Stimulated activated naive CD8-positive, alpha-beta T cell treated with anti-CD3 and anti-CD28 coated beads, Interleukin-15, amount 100 ng/mL, for 72 hours (primary cell): ENCODE results near the gene CST6.

Experiments
- ATAC-seq: fragments of 150-1000 bp; cut with Tn5 transposase; 2 replicates; pipeline ENCODE4 v1.10.0; 2021; ENCODE audit warnings: mild to moderate bottlenecking, moderate library complexity
- DNase-seq, 2 donors: peaks; one replicate each; pipeline ENCODE4 v3.0.0; 2021 to 2022
- H3K27ac Mint-ChIP-seq, 2 donors: one replicate each; pipeline ENCODE4 v1.8.0; 2022; ENCODE audit warnings: mild to moderate bottlenecking in 2 of 2, mixed read lengths in 2 of 2, moderate library complexity in 2 of 2
- H3K27me3 Mint-ChIP-seq: one replicate; pipeline ENCODE4 v1.8.0; 2022; ENCODE audit warnings: mixed read lengths
- H3K4me1 Mint-ChIP-seq: one replicate; pipeline ENCODE4 v1.8.0; 2022; ENCODE audit warnings: mild to moderate bottlenecking, mixed read lengths
- H3K4me3 Mint-ChIP-seq, 2 donors: one replicate each; pipeline ENCODE4 v1.8.0; 2022; ENCODE audit warnings: mild to moderate bottlenecking in 2 of 2, mixed read lengths in 2 of 2, moderate library complexity in 1 of 2
- H3K9me3 Mint-ChIP-seq, 2 donors: one replicate each; pipeline ENCODE4 v1.8.0; 2022; ENCODE audit warnings: mixed read lengths in 2 of 2

The CST6 gene

GRCh38 chr11:66047541-66048365, 35.9 kb downstream of the CST6 start:
- no peak for DNase-seq
- no peak overlapping the region for H3K27ac Mint-ChIP-seq
- no peak for ATAC-seq
- no peak overlapping the region for H3K4me3 Mint-ChIP-seq
- peaks cover 29% of the 10 kb centered on the region for H3K27me3 Mint-ChIP-seq
- H3K9me3 Mint-ChIP-seq, result no peaks in the 10 kb centered on the region
- peaks cover 54% of the 10 kb centered on the region for H3K4me1 Mint-ChIP-seq

GRCh38 chr11:66048547-66049323, 36.9 kb downstream of the CST6 start, which contains the start of gene GAL3ST3:
Gene GAL3ST3, minus strand, starts transcription at chr11:66049161. Its CDS starts 3,746 bp downstream, at chr11:66045415.
- ATAC-seq, result no peak
- DNase-seq, result no peak
- Mint-ChIP-seq H3K4me3 (peak within 1 kb of the TSS; percentile 60 to 61), H3K4me1 (peaks cover 64% of the 10 kb centered on the region), H3K27me3 (peaks cover 29% of the 10 kb centered on the region), H3K27ac (peak within 1 kb of the TSS in 1 of 2 donors; percentile 91), H3K9me3 (no peaks in the 10 kb centered on the region)

DNA sequence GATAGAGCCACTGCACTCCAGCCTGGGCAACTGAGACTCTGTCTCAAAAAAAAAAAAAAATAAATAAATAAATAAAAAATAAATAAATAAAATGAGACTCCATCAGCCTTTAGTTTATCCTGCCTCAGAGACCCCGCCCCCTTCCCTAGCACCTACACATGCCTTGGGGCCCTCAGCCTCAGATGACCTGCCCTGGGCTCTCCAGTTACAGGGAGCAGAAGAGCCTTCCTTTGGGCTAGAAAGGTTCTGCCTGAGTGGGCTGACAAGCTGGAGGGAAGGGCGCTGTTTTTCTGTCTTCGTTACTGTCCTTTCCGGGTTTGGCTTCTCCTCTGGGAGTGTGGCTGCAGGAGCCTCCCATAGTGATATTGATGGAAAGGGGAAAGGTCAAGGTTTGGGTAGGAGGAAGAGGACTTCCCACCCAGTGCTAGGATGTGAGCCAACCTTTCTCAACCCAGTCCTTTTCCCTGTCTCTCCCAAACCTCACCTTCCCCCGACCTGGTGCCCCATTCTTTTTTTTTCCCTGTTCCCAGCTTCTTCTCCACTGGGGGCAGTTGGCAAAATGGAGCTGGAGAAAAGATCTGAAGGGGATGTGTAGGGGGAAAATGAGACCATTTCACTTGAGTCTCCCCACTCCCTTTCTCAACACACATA, 38.9 kb downstream of the CST6 start:
- Mint-ChIP-seq H3K27me3 (peaks cover 29% of the 10 kb centered on the region), H3K27ac (peak overlapping the region in 1 of 2 donors; percentile 51), H3K9me3 (no peaks in the 10 kb centered on the region), H3K4me1 (peaks cover 56% of the 10 kb centered on the region), H3K4me3 (peak overlapping the region; percentile 99 to 100)
- ATAC-seq (no peak), DNase-seq (no peak)

- DNase-seq (no peak), ATAC-seq (no peak)
- H3K4me1 Mint-ChIP-seq, result peaks cover 54% of the 10 kb centered on the region
- no peaks in the 10 kb centered on the region for H3K9me3 Mint-ChIP-seq
- H3K27me3 Mint-ChIP-seq, result peaks cover 29% of the 10 kb centered on the region
- H3K4me3 Mint-ChIP-seq, result peak overlapping the region; percentile 99 to 100
- peak overlapping the region; percentile 51 to 75 for H3K27ac Mint-ChIP-seq
Observed at GRCh38 chr11:66051371-66051765, 39.6 kb downstream of the CST6 start.

- Mint-ChIP-seq H3K4me1 (peaks cover 54% of the 10 kb centered on the region), H3K27ac (peak within 1 kb of the TSS; percentile 98 to 100), H3K9me3 (no peaks in the 10 kb centered on the region), H3K4me3 (peak within 1 kb of the TSS; percentile 99 to 100), H3K27me3 (peaks cover 23% of the 10 kb centered on the region)
- ATAC-seq (peak; percentile 99), DNase-seq (peak; percentile 97 to 99)
Observed at GRCh38 chr11:66051766-66052663, 40.2 kb downstream of the CST6 start, which contains the start of gene SF3B2. Gene SF3B2, plus strand, starts transcription at chr11:66052364. Its CDS starts 21 bp downstream, at chr11:66052385.

DNA sequence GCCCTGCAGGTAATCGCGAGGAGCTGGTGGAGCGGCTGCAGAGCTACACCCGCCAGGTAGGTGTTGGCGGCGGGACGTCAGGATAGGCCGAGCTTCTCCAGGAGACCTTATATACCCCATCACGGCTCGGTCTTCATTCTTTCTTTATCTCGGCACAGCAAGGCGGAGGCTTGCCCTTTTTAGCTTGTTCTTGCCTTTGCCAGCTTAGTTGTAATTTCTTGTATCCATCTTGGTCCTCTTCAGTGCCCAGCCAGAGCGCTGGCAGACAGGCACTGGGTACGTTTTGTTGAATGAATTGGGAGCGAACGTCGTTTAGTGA, 40.8 kb downstream of the CST6 start:
- DNase-seq, result no peak
- peaks cover 59% of the 10 kb centered on the region for H3K4me1 Mint-ChIP-seq
- no peak for ATAC-seq
- H3K9me3 Mint-ChIP-seq, result no peaks in the 10 kb centered on the region
- peak overlapping the region; percentile 99 to 100 for H3K4me3 Mint-ChIP-seq
- peak overlapping the region; percentile 98 to 100 for H3K27ac Mint-ChIP-seq
- peaks cover 22% of the 10 kb centered on the region for H3K27me3 Mint-ChIP-seq

GRCh38 chr11:66055021-66055420, 43.2 kb downstream of the CST6 start:
- Mint-ChIP-seq H3K4me1 (peaks cover 61% of the 10 kb centered on the region), H3K27me3 (no peaks in the 10 kb centered on the region), H3K9me3 (no peaks in the 10 kb centered on the region), H3K4me3 (no peak overlapping the region), H3K27ac (no peak overlapping the region)
- DNase-seq, result no peak
- ATAC-seq, result no peak

DNA sequence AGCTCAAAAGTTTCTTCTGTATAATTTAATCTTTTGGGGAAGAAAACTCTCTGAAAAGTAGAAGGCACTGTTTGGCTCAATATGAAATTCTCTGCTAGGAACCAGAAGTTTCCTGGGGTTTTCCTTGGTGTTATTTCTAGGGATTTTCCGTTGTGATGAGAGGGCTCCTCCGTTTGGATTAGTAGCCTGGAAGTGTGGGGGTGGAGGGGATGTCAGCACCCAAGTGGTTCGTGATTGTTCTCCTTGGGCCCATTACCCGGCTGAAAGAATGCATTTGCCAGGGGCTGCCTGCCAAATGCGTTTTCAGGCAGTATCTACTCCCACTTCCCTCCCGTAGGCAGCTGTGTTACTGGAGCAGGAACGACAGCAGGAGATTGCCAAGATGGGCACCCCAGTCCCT, 44.7 kb downstream of the CST6 start:
- DNase-seq (no peak), ATAC-seq (no peak)
- Mint-ChIP-seq H3K9me3 (no peaks in the 10 kb centered on the region), H3K4me3 (no peak overlapping the region), H3K27me3 (no peaks in the 10 kb centered on the region), H3K27ac (no peak overlapping the region), H3K4me1 (peaks cover 64% of the 10 kb centered on the region)

DNA sequence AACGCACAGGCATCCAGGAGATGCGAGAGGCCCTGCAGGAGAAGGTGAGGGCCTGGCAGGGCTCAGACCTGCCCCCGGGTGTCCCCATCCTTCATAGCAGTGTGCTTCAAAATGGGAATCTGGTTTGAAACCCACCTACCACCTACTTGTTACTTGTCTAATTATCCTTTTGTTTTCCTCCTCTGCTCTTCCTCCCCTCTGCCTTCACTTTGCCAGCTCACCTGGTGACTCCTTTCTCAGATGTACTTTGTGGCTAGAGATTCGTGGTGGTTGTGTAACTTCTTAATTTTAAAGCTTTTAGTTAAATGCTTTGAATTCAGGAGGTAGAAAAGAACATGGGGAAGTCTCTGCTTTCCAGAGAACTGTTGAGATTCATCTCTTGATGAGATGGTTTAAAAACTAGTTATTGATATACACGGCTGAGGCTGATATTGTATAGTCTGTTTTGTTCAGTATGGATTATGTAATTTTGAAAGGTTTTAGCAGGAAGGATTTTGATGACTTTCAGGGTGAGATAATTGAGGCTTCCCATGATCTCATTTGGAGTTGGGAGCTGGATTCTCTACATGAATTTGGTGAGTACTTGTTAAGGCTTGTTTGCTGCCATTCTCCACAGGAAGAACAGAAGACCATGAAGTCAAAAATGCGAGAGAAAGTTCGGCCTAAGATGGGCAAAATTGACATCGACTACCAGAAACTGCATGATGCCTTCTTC, 48.3 kb downstream of the CST6 start:
- DNase-seq (no peak), ATAC-seq (no peak)
- no peak overlapping the region for H3K4me3 Mint-ChIP-seq
- H3K4me1 Mint-ChIP-seq, result peaks cover 61% of the 10 kb centered on the region
- H3K27ac Mint-ChIP-seq, result peak overlapping the region; percentile 38 to 51
- no peaks in the 10 kb centered on the region for H3K9me3 Mint-ChIP-seq
- H3K27me3 Mint-ChIP-seq, result no peaks in the 10 kb centered on the region

- H3K4me1 Mint-ChIP-seq, result peaks cover 65% of the 10 kb centered on the region
- H3K27me3 Mint-ChIP-seq, result no peaks in the 10 kb centered on the region
- no peaks in the 10 kb centered on the region for H3K9me3 Mint-ChIP-seq
- no peak for DNase-seq
- no peak overlapping the region for H3K4me3 Mint-ChIP-seq
- ATAC-seq, result no peak
- H3K27ac Mint-ChIP-seq, result peak overlapping the region; percentile 8 to 51
Observed at GRCh38 chr11:66061268-66061667, 49.5 kb downstream of the CST6 start.

DNA sequence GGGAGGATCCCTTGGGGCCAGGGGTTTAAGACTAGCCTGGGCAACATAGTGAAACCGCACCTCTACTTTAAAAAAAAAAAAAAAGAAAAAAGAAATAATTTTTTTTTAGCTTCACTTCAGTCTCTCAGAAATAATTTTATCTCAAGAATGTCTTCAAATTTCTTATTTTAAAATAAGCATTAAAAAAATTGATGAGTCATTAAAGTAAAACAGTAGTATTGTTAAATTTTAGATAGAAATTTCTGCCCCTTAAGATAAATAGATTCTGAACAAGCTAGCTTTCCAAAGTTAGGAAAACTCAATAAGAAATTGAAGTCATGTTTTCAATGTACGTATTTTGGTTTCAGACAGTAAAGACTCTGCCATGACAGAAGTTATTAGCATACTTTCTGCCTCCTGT, 50.6 kb downstream of the CST6 start:
- DNase-seq (no peak), ATAC-seq (no peak)
- no peaks in the 10 kb centered on the region for H3K9me3 Mint-ChIP-seq
- peak overlapping the region in 1 of 2 donors; percentile 80 for H3K27ac Mint-ChIP-seq
- no peaks in the 10 kb centered on the region for H3K27me3 Mint-ChIP-seq
- H3K4me3 Mint-ChIP-seq, result no peak overlapping the region
- peaks cover 72% of the 10 kb centered on the region for H3K4me1 Mint-ChIP-seq
